HCEC 1CT (cell line): Measurements from ENCODE around the gene ESF1.
A peak's percentile ranks its signal among the peaks of the same experiment; 100 is the strongest.

Experiments used
- DNase-seq: peaks from one replicate; pipeline ENCODE4 v3.0.0-alpha.2; 2017

Gene ESF1

GRCh38 chr20:13671916-13672378 is 112.8 kb downstream of the ESF1 start:
- peak; percentile 4 for DNase-seq

- no peak for DNase-seq
These were observed 113.2 kb downstream of the ESF1 start for GRCh38 chr20:13671512-13671911.

DNA sequence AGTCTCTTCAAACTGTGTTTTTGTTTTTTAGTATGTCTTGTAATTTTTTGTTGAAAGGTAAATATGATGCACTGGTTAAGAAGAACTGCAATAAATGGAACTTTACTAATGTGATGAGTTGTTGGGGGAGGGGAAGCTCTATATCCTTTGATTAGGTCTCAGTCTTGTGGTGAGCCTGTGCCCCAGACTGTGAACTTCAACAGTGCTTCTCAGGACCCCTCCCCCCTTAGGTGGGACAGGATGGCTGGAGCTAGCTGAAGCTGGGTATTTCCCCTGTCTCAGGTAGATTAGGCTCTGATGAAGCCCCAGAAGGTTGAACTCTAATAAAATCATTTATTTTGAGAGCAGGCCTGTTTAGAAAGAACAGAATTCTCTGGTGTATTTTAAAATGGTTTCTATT is 114.6 kb downstream of the ESF1 start:
- DNase-seq = no peak

DNA sequence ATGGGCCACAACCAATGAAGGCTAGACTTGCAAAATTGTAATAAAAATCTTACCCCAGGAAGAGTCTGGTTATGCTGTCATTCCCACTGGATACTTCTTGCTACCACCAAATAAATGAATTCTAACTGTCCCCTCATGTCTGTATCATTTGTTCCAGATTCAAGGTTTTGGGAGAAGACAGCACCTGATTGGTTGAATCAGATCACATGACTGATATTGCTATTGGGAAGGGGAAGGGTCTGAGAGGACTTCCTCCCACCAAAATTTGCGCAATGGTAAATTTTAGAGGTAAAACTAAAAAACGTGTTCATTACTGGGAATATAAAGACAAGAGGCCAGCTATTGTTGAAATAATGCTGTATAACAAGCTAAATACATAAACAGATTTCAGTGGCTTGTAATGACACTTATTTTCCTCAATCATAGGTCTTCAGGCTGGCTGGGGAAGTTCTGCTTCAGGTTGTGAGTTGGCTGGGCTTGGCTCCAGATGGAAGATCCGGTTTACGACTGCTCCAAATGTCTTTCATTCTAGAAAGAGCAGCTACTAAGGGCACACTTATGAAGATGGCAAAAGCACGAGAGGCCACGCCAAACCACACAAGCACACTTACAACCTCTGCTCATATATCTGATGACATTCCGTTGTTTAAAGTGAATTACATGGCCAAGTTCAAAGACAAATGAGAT is 118.9 kb downstream of the ESF1 start:
- DNase-seq = no peak
